CMK (cell line): ENCODE measurements around the gene P4HA3.
"Not testable (repeated sequence)": the region's sequence is repeated elsewhere in the genome, so short reads cannot be mapped to it uniquely, and the experiment has no call there.

Source experiments
- DNase-seq: peaks from one replicate; pipeline ENCODE4 v3.0.0-alpha.2; 2010; ENCODE audit warnings: low read depth

Gene P4HA3

GRCh38 chr11:74311352-74311926 lies at the start of gene P4HA3:
P4HA3 (minus strand) TSS chr11:74311640; CDS start chr11:74311611, 29 bp downstream.
- DNase-seq, result no peak

DNA sequence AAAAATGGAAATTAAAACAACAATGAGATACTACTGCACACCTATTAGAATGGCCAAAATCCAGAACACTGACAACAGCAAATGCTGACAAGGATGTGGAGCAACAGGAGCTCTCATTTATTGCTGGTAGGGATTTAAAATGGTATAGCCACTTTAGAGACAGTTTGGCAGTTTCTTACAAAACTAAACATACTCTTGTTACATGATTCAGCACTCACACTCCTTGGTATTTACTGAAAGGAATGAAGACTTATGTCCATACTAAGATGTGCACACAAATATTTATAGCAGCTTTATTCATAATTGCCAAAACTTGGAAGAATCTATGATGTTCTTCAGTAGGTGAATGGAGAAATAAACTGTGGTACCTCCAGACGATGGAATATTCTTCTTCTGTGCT lies 46.0 kb upstream of the P4HA3 start:
- no peak for DNase-seq

- DNase-seq, result no peak
Measured at GRCh38 chr11:74355626-74356025, 44.2 kb upstream of the P4HA3 start.

- DNase-seq, result no peak
Measured at GRCh38 chr11:74354036-74354435, 42.6 kb upstream of the P4HA3 start.

DNA sequence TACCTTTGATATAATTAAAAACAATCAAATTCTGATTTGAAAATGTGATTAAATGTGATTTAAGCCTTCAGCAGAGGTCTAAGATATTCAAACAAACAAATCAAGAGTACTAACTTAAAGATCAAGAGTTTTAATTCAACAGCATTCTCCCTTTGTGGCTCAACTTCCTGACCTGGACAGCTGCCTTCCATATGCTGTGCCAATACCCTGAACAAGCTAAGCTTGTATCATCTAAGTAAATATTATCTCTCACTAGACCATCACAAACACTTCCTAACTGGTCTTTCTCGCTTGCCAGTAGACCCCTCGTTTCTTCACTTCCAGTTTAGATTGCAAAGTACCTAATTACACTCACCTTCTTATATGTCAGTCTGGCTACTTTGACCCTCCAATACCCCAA lies 35.9 kb upstream of the P4HA3 start:
- DNase-seq, result no peak

- no peak for DNase-seq
Measured at GRCh38 chr11:74345420-74345819, 34.0 kb upstream of the P4HA3 start.

GRCh38 chr11:74341921-74342320 lies 30.5 kb upstream of the P4HA3 start:
- DNase-seq, result no peak

- DNase-seq, result no peak
Measured at GRCh38 chr11:74339619-74340018, 28.2 kb upstream of the P4HA3 start.

- no peak for DNase-seq
Measured at GRCh38 chr11:74338963-74339362, 27.5 kb upstream of the P4HA3 start.

DNA sequence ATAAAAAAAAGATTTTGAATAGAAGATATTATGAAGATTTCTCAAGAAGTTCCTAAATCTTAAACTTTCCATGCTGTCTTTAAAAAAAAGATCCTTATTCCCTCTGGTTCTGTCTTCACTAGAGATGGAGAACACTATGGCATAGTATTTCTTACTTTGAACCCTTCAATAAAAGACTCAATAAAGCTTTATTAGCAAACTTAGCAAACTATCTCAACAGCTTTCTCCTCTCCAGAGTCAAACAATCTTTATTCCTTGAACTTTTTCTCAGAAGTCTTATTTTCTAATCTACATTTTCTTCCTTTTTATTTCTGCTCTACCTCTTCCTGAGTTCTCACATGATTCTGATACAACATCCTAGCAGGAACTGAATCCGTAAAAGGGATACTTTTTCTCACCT lies 21.8 kb upstream of the P4HA3 start:
- DNase-seq, result no peak

- DNase-seq, result no peak
Measured at GRCh38 chr11:74332291-74332690, 20.9 kb upstream of the P4HA3 start.

DNA sequence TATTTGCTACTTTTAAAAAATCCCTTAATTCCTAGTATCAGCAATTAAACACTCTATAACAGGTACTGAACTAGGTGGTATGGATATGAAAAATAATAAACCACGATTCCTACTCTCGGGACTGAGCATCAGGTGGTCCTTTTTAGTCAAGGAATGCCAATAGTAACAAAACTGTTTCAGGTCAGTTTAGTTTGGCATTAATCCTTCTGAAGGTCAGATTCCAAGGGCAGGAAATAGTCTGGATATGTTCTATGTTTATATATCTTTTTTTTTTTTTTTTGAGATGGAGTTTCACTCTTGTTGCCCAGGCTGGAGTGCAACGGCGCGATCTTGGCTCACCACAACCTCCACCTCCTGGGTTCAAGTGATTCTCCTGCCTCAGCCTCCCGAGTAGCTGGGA lies 19.6 kb upstream of the P4HA3 start:
- DNase-seq, result not testable (repeated sequence)

DNA sequence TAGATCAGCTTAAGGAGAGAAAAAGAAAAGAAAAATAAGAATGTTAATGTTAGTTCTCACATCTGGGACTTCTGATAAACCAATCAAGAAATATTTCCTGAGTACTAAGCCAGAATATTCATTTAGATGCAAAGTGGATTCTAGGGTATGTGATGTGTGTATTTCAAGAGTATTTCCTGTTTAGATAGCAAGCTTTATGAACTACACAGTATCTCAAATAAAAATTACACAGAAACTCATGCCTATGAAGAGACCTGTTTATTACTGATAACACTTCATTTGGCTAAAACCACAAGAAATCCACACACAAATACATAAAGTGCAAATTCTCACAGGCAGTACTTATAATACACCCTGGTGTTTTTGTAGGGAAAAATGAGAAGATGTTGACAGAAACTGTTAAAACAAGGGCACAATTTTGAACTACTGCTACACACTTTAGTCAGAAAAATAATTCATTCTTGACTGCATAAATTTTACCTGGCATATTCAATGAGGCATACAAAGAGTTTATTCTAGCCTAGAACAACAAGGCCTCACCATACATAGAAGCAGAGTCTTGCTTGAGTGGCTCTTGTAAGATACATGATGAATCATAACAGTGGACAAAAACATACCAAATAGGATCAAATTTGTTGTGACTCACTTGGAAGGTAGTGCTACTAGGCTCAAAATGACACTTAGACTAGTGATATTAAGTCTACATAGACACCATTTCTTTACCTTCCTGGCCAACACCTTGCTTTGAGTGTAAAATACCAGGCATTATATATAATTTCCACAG lies 18.8 kb upstream of the P4HA3 start:
- no peak for DNase-seq

GRCh38 chr11:74327076-74327475 lies 15.6 kb upstream of the P4HA3 start:
- no peak for DNase-seq

DNA sequence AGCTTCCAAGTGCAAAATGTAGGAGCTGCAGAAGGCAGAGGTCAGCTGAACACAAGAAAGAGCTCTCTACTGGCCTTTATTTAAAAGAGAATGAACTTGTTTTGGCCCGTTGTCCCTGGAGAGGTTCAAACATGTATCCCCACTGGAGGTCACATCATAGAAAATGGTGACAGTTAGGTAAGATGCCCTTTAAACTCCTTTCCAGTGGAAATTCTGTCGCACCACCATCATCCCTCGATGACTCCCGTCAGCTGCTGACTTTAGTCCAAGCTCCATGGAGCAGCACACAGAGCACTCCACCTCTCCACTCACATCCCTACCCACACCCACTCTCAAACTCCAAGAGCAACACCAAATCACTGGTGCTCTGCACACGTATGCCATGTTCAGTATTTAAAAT lies 15.2 kb upstream of the P4HA3 start:
- no peak for DNase-seq

- DNase-seq, result no peak
Measured at GRCh38 chr11:74325649-74326645, 14.5 kb upstream of the P4HA3 start.

DNA sequence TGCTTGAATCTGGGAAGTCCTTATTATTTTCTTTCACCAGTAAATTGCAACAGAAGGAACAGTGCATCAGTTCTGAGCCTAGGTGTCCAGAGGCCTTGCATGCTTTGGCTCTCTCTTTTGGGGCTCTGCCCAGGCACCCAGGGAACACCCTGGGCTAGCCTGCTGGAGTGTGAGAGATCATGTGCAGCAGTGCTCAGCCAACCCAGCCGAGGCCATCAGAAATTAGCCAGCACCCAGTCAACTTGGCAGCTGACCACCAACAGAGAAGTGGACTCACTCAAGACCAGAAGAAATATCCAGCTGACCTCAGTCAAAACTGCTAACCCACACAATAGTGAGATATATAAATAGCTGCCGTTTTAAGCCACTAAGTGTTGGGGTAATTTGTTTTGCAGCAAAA lies 11.2 kb upstream of the P4HA3 start:
- DNase-seq, result no peak

- no peak for DNase-seq
Measured at GRCh38 chr11:74321487-74322188, 10.2 kb upstream of the P4HA3 start.

DNA sequence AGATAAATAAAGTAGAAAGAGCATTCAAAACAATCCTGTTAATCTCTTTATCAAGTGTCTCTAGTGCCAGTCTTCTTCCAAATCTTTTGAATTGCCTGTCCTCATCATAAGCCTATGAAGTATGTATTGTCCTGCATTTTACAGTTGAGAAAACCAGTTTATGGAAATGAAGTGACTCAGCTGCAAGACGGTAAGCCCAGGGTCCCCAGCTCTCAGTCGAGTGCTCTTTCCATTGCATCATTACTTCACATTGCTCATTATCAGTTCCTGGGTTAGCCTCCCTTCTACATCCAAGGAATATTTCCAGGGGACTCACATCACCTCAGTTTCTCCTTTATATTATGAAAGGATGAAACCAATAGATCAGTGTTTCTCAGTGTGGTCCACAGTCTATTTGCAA lies 9.1 kb upstream of the P4HA3 start:
- DNase-seq, result no peak

- no peak for DNase-seq
Measured at GRCh38 chr11:74319139-74319816, 7.8 kb upstream of the P4HA3 start.

DNA sequence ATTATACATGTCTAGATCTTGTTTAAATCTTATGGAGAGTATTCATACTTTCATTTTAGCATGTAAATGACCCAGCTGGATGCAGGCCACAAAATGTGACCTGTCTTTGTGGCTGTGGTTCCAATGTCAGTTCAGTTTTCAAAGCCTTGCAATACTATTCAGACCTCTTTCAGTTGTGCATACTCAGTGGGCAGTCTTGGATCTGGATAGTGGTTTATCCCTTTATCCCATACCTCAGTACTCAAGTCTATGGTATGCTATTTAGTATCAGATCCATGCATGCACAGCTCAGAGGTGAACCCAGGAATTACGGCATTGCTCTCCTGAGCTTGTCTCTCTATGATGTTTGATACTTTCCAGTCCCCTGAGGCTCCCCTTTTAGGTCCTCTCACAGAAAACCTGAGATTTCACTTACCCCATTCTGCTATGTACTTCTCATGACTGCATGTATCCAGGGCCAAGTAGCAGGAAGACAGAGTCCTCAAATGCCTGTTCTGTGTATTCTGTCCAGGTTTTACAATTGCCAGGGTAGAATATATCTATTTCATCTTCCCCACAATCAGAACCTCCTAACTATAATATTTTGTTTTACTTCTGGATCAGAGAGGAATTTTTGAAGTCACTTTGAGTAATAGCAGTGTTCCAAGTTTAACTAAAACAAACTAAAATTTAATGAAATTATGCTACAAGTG lies 6.9 kb upstream of the P4HA3 start:
- no peak for DNase-seq
